ENCODE measurements around the gene SPATA31D1. TPM values are rescaled to one million over a fixed set of nuclear protein-coding genes. Genes with fewer than 3 reads are reported as not detected.

Gene SPATA31D1
- total RNA-seq, 1 donor from 2014 or later: not detected

GRCh38 chr9:82010711-82011110, 22.1 kb downstream of the SPATA31D1 start:
- Histone ChIP-seq H3K4me3 (no peak overlapping the region), H3K27ac (no peak overlapping the region), H3K9me3 (no peaks in the 10 kb centered on the region), H3K4me1 (no peaks in the 10 kb centered on the region), H3K36me3 (no peaks in the 10 kb centered on the region), H3K27me3 (no peaks in the 10 kb centered on the region)
- intact Hi-C loops (cut with DNase I): no loop called here
- DNase-seq (ENCODE audit: low spot score in 2 of 2): no peak
- TF ChIP-seq CTCF (IDR thresholded peaks at IDR 0.05): no peak

DNA sequence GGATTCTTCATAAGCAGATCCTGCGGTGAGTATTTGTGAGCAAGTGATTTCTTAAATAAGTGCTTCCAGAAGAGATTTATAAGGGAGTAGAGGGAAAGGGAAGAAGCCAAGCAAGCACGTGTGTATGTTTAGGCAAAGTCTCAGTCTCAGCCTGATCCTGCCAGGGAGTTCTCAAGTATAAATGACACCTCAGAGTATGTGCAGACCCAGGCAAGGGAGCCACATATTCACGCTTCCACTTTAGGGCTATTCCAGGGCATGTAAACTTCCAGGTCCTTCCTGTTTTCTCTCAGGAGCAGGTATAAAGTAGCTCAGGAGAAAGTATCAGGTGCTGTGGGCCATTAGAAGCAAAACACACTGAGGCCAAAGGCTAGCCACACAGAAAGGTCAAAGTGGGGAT, 22.6 kb downstream of the SPATA31D1 start:
- Histone ChIP-seq H3K36me3 (no peaks in the 10 kb centered on the region), H3K4me3 (no peak overlapping the region), H3K9me3 (no peaks in the 10 kb centered on the region), H3K27ac (no peak overlapping the region), H3K4me1 (no peaks in the 10 kb centered on the region), H3K27me3 (no peaks in the 10 kb centered on the region)
- intact Hi-C loops (cut with DNase I): no loop called here
- no peak for TF ChIP-seq CTCF (IDR thresholded peaks at IDR 0.05)
- DNase-seq (ENCODE audit: low spot score in 2 of 2): no peak

- no peaks in the 10 kb centered on the region for H3K36me3 ChIP-seq
- H3K27me3 ChIP-seq: no peaks in the 10 kb centered on the region
- TF ChIP-seq CTCF (IDR thresholded peaks at IDR 0.05): no peak
- no peaks in the 10 kb centered on the region for H3K4me1 ChIP-seq
- intact Hi-C loops (cut with DNase I): no loop called here
- no peak for DNase-seq (ENCODE audit: low spot score in 2 of 2)
- no peak overlapping the region for H3K4me3 ChIP-seq
- no peak overlapping the region for H3K27ac ChIP-seq
- H3K9me3 ChIP-seq: no peaks in the 10 kb centered on the region
Measured at GRCh38 chr9:82012276-82012675, 23.7 kb downstream of the SPATA31D1 start.

DNA sequence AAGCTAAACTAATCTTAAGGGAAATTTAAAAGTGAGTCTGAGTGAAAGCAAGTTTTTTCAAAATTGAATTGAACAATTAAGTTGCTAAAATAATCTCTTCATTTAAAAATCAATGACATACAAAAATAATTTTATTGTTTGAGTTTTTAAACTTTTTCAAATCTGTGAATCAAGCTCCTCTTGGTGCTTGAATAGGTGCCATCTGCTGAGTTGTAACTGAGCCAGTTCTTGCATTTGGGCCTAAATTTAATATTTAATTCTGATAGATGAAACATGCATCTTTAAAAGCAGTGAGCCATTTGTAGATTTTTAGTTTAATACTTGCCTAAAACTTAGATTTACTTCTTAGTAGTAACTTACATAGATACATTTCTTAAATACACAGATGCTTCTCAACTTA, 31.8 kb downstream of the SPATA31D1 start:
- Histone ChIP-seq H3K36me3 (no peaks in the 10 kb centered on the region), H3K27ac (no peak overlapping the region), H3K9me3 (no peaks in the 10 kb centered on the region), H3K4me3 (no peak overlapping the region), H3K27me3 (no peaks in the 10 kb centered on the region), H3K4me1 (no peaks in the 10 kb centered on the region)
- DNase-seq (ENCODE audit: low spot score in 2 of 2): no peak
- no peak for TF ChIP-seq CTCF (IDR thresholded peaks at IDR 0.05)
- intact Hi-C loops (cut with DNase I): no loop called here

- no peak for TF ChIP-seq CTCF (IDR thresholded peaks at IDR 0.05)
- H3K36me3 ChIP-seq: no peaks in the 10 kb centered on the region
- H3K27me3 ChIP-seq: no peaks in the 10 kb centered on the region
- no peaks in the 10 kb centered on the region for H3K9me3 ChIP-seq
- DNase-seq (ENCODE audit: low spot score in 2 of 2): no peak
- no peaks in the 10 kb centered on the region for H3K4me1 ChIP-seq
- no peak overlapping the region for H3K27ac ChIP-seq
- intact Hi-C loops (cut with DNase I): no loop called here
- H3K4me3 ChIP-seq: no peak overlapping the region
Measured at GRCh38 chr9:82021198-82021597, 32.6 kb downstream of the SPATA31D1 start.

GRCh38 chr9:82022121-82022520, 33.5 kb downstream of the SPATA31D1 start:
- Histone ChIP-seq H3K4me3 (no peak overlapping the region), H3K27ac (no peak overlapping the region), H3K9me3 (no peaks in the 10 kb centered on the region), H3K4me1 (no peaks in the 10 kb centered on the region), H3K27me3 (no peaks in the 10 kb centered on the region), H3K36me3 (no peaks in the 10 kb centered on the region)
- no peak for DNase-seq (ENCODE audit: low spot score in 2 of 2)
- no peak for TF ChIP-seq CTCF (IDR thresholded peaks at IDR 0.05)
- intact Hi-C loops (cut with DNase I): no loop called here

Measured in ascending aorta (tissue), 2 donors.